Breast epithelium (tissue), 3 donors: ENCODE measurements around the gene KMT2E.

Experiments used
- POLR2A ChIP-seq: fragments of 450-650 bp; IDR thresholded peaks from one replicate; pipeline ENCODE4 v1.6.1; 2016; ENCODE audit warnings: antibody characterized with exemption, mild to moderate bottlenecking, moderate library complexity
- POLR2AphosphoS5 ChIP-seq, 3 donors: sonication (generic); formaldehyde crosslinking; IDR thresholded peaks; one replicate each; pipeline ENCODE4 v1.6.1; 2017; ENCODE audit warnings: antibody characterized with exemption in 3 of 3
- TF ChIP-seq, protein P1 (sequence below), 3 donors: fragments of 450-650 bp; IDR thresholded peaks; one replicate each; pipeline ENCODE4 v1.5.1; 2016 to 2017; ENCODE audit warnings: antibody characterized with exemption in 3 of 3, mild to moderate bottlenecking in 3 of 3, moderate library complexity in 3 of 3

DNA sequence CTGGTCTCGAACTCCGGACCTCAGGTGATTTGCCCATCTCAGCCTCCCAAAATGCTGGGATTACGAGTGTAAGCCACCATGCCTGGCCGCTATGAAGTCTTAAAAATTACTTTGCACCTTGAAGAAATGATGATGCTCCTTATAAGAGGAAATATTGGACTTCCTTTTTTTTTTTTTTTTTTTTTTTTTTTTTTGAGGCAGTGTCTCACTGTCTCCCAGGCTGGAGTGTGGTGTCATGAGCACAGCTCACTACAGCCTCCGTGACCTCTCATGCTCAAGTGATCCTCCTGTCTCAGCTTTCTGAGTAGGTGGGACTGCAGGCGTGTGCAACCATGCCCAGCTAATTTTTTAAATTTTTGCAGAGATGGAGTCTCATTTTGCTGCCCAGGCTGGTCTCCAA is 65.3 kb downstream of the KMT2E start:
- TF ChIP-seq POLR2AphosphoS5 (IDR thresholded peaks at IDR 0.05) = no peak
- TF ChIP-seq POLR2A = no peak
- TF ChIP-seq, protein P1, sequence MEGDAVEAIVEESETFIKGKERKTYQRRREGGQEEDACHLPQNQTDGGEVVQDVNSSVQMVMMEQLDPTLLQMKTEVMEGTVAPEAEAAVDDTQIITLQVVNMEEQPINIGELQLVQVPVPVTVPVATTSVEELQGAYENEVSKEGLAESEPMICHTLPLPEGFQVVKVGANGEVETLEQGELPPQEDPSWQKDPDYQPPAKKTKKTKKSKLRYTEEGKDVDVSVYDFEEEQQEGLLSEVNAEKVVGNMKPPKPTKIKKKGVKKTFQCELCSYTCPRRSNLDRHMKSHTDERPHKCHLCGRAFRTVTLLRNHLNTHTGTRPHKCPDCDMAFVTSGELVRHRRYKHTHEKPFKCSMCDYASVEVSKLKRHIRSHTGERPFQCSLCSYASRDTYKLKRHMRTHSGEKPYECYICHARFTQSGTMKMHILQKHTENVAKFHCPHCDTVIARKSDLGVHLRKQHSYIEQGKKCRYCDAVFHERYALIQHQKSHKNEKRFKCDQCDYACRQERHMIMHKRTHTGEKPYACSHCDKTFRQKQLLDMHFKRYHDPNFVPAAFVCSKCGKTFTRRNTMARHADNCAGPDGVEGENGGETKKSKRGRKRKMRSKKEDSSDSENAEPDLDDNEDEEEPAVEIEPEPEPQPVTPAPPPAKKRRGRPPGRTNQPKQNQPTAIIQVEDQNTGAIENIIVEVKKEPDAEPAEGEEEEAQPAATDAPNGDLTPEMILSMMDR (IDR thresholded peaks at IDR 0.05) = no peak
